IPS DF 6.9 (cell line): ENCODE data around the gene DYNC2LI1.

ENCODE experiments used
- DNase-seq: peaks from one replicate; pipeline ENCODE4 v3.0.0-alpha.2; 2013; ENCODE audit warnings: low read depth, low spot score
- H3K27ac ChIP-seq: one replicate; pipeline ENCODE4 v1.5.1; 2013; ENCODE audit warnings: low read length, control low read depth
- H3K27me3 ChIP-seq: 2 replicates; pipeline ENCODE4 v1.6.1; 2013; ENCODE audit warnings: mild to moderate bottlenecking, low read length; ENCODE audit not compliant: control insufficient read depth, insufficient read depth
- H3K36me3 ChIP-seq: 2 replicates; pipeline ENCODE4 v1.6.1; 2013; ENCODE audit warnings: low read length; ENCODE audit not compliant: control insufficient read depth, insufficient read depth
- H3K4me1 ChIP-seq: 2 replicates; pipeline ENCODE4 v1.6.1; 2013; ENCODE audit warnings: low read length; ENCODE audit not compliant: control insufficient read depth, insufficient read depth
- H3K4me3 ChIP-seq: 2 replicates; pipeline ENCODE4 v1.5.1; 2013; ENCODE audit warnings: mild to moderate bottlenecking, low read length
- H3K9me3 ChIP-seq: 2 replicates; pipeline ENCODE4 v1.6.1; 2013; ENCODE audit warnings: low read length, inconsistent platforms; ENCODE audit not compliant: control insufficient read depth, insufficient read depth
- WGBS: extraction: QIAGEN DNeasy Blood & Tissue Kit; methylation state at CpG from one replicate; pipeline ENCODE4 v1.1.7; 2013; ENCODE audit warnings: mixed read lengths, missing lambda C conversion rate; ENCODE audit not compliant: insufficient read length, insufficient coverage; 5-methylcytosine and 5-hydroxymethylcytosine counted together

The DYNC2LI1 gene

DNA sequence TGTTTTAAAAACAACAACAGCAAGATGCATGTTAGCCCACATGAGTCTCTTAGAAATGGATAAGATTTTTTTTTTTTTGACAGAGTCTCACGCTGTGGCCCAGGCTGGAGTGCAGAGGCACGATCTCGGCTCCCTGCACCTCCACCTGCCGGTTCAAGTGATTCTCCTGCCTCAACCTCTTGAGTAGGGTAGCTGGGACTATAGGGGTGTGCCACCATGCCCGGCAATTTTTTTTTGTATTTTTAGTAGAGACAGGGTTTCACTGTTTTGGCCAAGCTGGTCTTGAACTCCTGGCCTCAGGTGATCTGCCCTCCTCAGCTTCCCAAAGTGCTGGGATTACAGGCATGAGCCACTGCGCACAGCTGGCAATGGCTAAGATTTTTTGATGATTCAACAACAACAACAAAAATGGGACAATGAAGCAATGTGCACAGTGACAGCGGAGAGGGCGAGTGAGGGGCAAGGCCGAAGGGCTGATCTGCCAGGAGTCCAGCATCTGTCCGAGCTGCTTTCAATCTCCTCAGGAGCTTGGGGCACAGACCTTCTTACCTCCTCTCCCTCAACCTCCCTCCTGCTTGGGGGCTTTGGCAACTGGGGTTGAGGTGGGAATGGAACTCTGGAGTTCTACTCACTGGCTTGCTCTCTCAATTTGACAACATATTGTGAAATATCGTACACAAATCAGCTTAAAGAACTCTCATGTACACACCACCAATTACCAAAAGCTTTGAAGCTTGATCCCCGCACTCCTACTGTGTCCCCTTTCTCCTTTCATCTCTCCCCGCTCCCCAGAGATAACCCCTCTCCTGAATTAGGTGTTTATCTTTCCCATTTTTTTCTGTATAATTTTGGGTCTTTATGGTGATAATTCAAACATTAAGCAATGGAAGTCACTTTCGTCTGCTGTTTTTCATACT, 68.4 kb downstream of the DYNC2LI1 start:
- H3K4me1 ChIP-seq, result no peaks in the 10 kb centered on the region; the same call in 1 of the 2 replicates

GRCh38 chr2:43842866-43843226, 69.0 kb downstream of the DYNC2LI1 start:
- no peak overlapping the region for H3K4me3 ChIP-seq
- no CpG with 5 or more reads among the region's 9 CpGs for WGBS
- no peaks in the 10 kb centered on the region; the same call in 1 of the 2 replicates for H3K4me1 ChIP-seq
- H3K27me3 ChIP-seq, result no peaks in the 10 kb centered on the region
- no peaks in the 10 kb centered on the region for H3K36me3 ChIP-seq
- H3K9me3 ChIP-seq, result no peaks in the 10 kb centered on the region
- DNase-seq, result no peak
- no peak overlapping the region for H3K27ac ChIP-seq

More for the DNA sequence above, 68.4 kb downstream of the DYNC2LI1 start:
- no peak for DNase-seq
- no peaks in the 10 kb centered on the region for H3K27me3 ChIP-seq
- no peaks in the 10 kb centered on the region for H3K9me3 ChIP-seq
- H3K4me3 ChIP-seq, result no peak overlapping the region
- H3K27ac ChIP-seq, result no peak overlapping the region
- H3K36me3 ChIP-seq, result no peaks in the 10 kb centered on the region
- no CpG with 5 or more reads among the region's 14 CpGs for WGBS

- H3K4me1 ChIP-seq, result no peaks in the 10 kb centered on the region; the same call in 1 of the 2 replicates
- H3K27me3 ChIP-seq, result no peaks in the 10 kb centered on the region
- H3K36me3 ChIP-seq, result no peaks in the 10 kb centered on the region
- WGBS, result no CpG with 5 or more reads among the region's 1 CpG
- no peaks in the 10 kb centered on the region for H3K9me3 ChIP-seq
- H3K4me3 ChIP-seq, result no peak overlapping the region
- no peak overlapping the region for H3K27ac ChIP-seq
- no peak for DNase-seq
Observed at GRCh38 chr2:43845181-43845580, 71.3 kb downstream of the DYNC2LI1 start.

DNA sequence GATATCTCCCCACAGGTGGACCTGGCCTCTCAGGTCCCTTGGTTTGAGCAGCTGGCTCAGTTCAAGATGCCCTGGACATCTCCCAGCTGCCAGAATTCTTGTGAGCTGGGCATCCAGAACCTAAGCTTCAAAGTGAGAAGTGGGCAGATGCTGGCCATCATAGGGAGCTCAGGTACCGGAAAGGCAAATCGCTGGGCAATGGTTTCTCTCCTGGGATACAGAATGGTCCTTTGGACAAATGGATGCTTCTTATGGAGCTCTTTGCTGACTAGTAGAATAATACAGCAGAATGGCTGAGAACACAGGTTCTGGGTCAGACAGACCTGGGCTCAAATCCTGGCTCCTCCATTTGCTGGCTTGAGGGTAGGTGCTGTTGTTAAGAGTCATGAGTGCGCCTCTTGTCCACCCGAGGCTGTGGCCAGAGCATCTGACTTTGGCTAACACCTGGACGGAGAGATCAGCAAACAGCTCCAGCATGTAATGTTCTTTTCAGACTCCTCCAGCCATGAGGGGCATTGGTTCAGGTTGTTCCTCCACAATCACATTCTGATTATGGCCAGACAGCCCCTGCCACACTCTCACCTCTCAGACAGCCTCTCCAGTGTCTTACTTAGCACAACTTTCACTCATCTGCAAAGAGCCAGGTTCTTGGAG, 72.4 kb downstream of the DYNC2LI1 start:
- no peaks in the 10 kb centered on the region for H3K27me3 ChIP-seq
- H3K4me1 ChIP-seq, result no peaks in the 10 kb centered on the region
- H3K36me3 ChIP-seq, result no peaks in the 10 kb centered on the region
- WGBS, result no CpG with 5 or more reads among the region's 5 CpGs
- no peak for DNase-seq
- H3K4me3 ChIP-seq, result no peak overlapping the region
- no peaks in the 10 kb centered on the region for H3K9me3 ChIP-seq
- no peak overlapping the region for H3K27ac ChIP-seq

GRCh38 chr2:43848214-43848613, 74.4 kb downstream of the DYNC2LI1 start:
- H3K4me1 ChIP-seq, result no peaks in the 10 kb centered on the region
- no peaks in the 10 kb centered on the region for H3K27me3 ChIP-seq
- DNase-seq, result no peak
- no peaks in the 10 kb centered on the region for H3K9me3 ChIP-seq
- H3K4me3 ChIP-seq, result no peak overlapping the region
- no peak overlapping the region for H3K27ac ChIP-seq
- no peaks in the 10 kb centered on the region for H3K36me3 ChIP-seq
- WGBS, result no CpG with 5 or more reads among the region's 1 CpG

GRCh38 chr2:43851011-43851980, 77.5 kb downstream of the DYNC2LI1 start:
- no CpG with 5 or more reads among the region's 20 CpGs for WGBS
- no peaks in the 10 kb centered on the region for H3K9me3 ChIP-seq
- no peak overlapping the region for H3K27ac ChIP-seq
- H3K4me1 ChIP-seq, result no peaks in the 10 kb centered on the region
- H3K36me3 ChIP-seq, result no peaks in the 10 kb centered on the region
- no peak overlapping the region for H3K4me3 ChIP-seq
- no peak for DNase-seq
- no peaks in the 10 kb centered on the region for H3K27me3 ChIP-seq

- no peaks in the 10 kb centered on the region for H3K36me3 ChIP-seq
- H3K9me3 ChIP-seq, result no peaks in the 10 kb centered on the region
- H3K4me1 ChIP-seq, result no peaks in the 10 kb centered on the region
- no peak for DNase-seq
- H3K27ac ChIP-seq, result no peak overlapping the region
- H3K27me3 ChIP-seq, result no peaks in the 10 kb centered on the region
- WGBS, result no CpG with 5 or more reads among the region's 21 CpGs
- no peak overlapping the region for H3K4me3 ChIP-seq
Observed at GRCh38 chr2:43852196-43852730, 78.4 kb downstream of the DYNC2LI1 start.

DNA sequence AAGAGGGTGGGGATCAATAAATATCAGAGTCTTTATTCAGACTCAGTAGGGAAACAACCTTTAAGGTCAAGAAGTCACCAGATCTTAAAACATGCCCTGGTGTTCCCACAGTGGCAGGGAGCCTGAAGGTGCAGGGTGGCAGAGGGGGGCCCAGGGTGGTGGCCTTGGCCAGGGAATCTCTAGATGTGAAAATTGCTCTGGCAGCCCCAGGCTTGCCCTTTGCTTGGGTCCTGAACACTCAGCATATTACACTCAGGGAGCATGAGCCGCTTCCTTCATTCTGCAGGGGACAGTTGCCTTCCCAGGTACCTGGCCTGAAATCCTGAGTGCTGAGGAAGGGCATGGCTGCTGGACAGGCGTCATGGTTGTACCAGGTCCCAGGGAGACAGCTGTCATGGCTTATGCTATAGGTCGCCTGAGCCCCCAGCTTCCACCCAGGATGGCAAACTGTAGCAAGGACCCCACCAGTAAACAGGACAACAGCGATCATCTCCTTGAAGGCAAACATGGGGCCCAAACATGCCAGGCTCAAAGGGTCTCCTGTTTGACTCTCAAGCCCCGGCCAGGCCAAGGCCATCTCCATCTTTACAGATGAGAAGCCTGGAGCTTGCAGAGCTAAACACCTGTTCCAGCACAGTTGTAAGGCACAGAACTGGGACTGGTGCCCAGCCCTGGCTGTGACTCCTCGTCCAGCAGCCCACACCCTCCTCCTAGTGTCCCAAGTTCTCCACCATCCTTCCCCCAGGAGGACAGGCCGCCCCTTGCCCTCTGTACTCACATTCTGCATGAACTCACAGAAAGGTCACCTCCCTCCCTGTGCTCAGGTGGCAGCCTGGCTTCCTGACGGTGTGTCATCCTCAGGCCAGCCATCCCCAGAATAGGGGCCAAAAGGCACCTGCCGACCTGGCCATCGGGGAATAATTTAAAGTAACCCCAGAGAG, 79.6 kb downstream of the DYNC2LI1 start:
- Histone ChIP-seq H3K9me3 (no peaks in the 10 kb centered on the region), H3K27me3 (no peaks in the 10 kb centered on the region), H3K36me3 (no peaks in the 10 kb centered on the region), H3K4me3 (no peak overlapping the region), H3K27ac (no peak overlapping the region), H3K4me1 (no peaks in the 10 kb centered on the region)
- no CpG with 5 or more reads among the region's 10 CpGs for WGBS
- no peak for DNase-seq

GRCh38 chr2:43854671-43855070, 80.8 kb downstream of the DYNC2LI1 start:
- Histone ChIP-seq H3K27me3 (no peaks in the 10 kb centered on the region), H3K4me3 (no peak overlapping the region), H3K36me3 (no peaks in the 10 kb centered on the region), H3K27ac (no peak overlapping the region), H3K4me1 (no peaks in the 10 kb centered on the region), H3K9me3 (no peaks in the 10 kb centered on the region)
- no CpG with 5 or more reads among the region's 3 CpGs for WGBS
- DNase-seq, result no peak
